NCI-H1417 (cell line): ENCODE data around the gene KRTAP3-3.

Source experiments
- DNase-seq, 3 experiments: peaks; one replicate each; lab custom pipeline; 2025; lab: John Stamatoyannopoulos, UW

The KRTAP3-3 gene

GRCh38 chr17:40958086-40958953, 35.6 kb downstream of the KRTAP3-3 start:
- peak in 2 of 3 experiments; percentile 23 to 77 for DNase-seq

GRCh38 chr17:40956401-40957254, 37.3 kb downstream of the KRTAP3-3 start:
- DNase-seq, result peak in 1 of 3 experiments; percentile 6

- peak in 1 of 3 experiments; percentile 6 for DNase-seq
Observed at GRCh38 chr17:40953881-40954280, 40.1 kb downstream of the KRTAP3-3 start.

GRCh38 chr17:40952661-40953060, 41.3 kb downstream of the KRTAP3-3 start:
- DNase-seq, result no peak

- no peak for DNase-seq
Observed at GRCh38 chr17:40952154-40952553, 41.8 kb downstream of the KRTAP3-3 start.

- DNase-seq, result no peak
Observed at GRCh38 chr17:40951011-40951622, 42.8 kb downstream of the KRTAP3-3 start.

- DNase-seq, result peak in 2 of 3 experiments; percentile 44 to 86
Observed at GRCh38 chr17:40950176-40950575, 43.8 kb downstream of the KRTAP3-3 start.

- peak in 2 of 3 experiments; percentile 65 to 91 for DNase-seq
Observed at GRCh38 chr17:40949418-40949817, 44.5 kb downstream of the KRTAP3-3 start.

- no peak for DNase-seq
Observed at GRCh38 chr17:40947929-40948328, 46.0 kb downstream of the KRTAP3-3 start.

GRCh38 chr17:40945414-40945813, 48.5 kb downstream of the KRTAP3-3 start:
- no peak for DNase-seq

GRCh38 chr17:40944531-40944930, 49.4 kb downstream of the KRTAP3-3 start:
- DNase-seq, result no peak
